Pancreas (tissue), 10 donors: ENCODE results near the gene DLX3. TPM values are rescaled to one million over a fixed set of nuclear protein-coding genes. Genes with fewer than 3 reads are reported as not detected.

ENCODE experiments used
- ATAC-seq, 4 donors: fragments of 200-7000 bp; cut with Tn5 transposase; one replicate each; pipeline versions ENCODE4 v1.8.0 to v1.9.1; 2020; ENCODE audit warnings: mild to moderate bottlenecking in 4 of 4, moderate library complexity in 4 of 4
- DNase-seq, 6 donors: peaks; one replicate each; pipeline ENCODE4 v3.0.0-alpha.2; 2020
- FAIRE-seq: peaks from 2 replicates; lab custom pipeline; 2012; peaks lifted over from hg19 to GRCh38; lab: Jason Lieb, UNC
- H3K27ac ChIP-seq, 4 donors: fragments of 200-600 bp; sonication (generic); 1 replicate in 3 of 4; 2 replicates in 1 of 4; pipeline versions ENCODE4 v1.5.0 to v1.8.0; 2020
- H3K27me3 ChIP-seq, 4 donors: fragments of 200-600 bp; one replicate each; pipeline ENCODE4 v1.8.0; 2021
- H3K36me3 ChIP-seq, 3 donors: fragments of 200-600 bp; sonication (generic) in 1 of 3; one replicate each; pipeline versions ENCODE4 v1.5.0 to v1.8.0; 2020 to 2021
- H3K4me1 ChIP-seq, 3 donors: fragments of 200-600 bp; one replicate each; pipeline ENCODE4 v1.8.0; 2021
- H3K4me3 ChIP-seq, 4 donors: fragments of 200-600 bp; sonication (generic) in 2 of 4; one replicate each; pipeline versions ENCODE4 v1.5.0 to v1.8.0; 2020 to 2021
- H3K9me3 ChIP-seq, 4 donors: fragments of 200-600 bp; one replicate each; pipeline ENCODE4 v1.8.0; 2021
- CTCF ChIP-seq, 4 donors: fragments of 200-600 bp; sonication (generic) in 3 of 4; IDR thresholded peaks; one replicate each; pipeline versions ENCODE4 v1.5.0 to v1.8.0; 2021; ENCODE audit warnings: antibody characterized with exemption in 4 of 4
- WGBS, 2 donors: extraction: QIAGEN DNeasy Blood & Tissue Kit; methylation state at CpG; one replicate each; pipeline ENCODE4 v1.1.7; 2013; 5-methylcytosine and 5-hydroxymethylcytosine counted together
- intact Hi-C, 3 donors: fragments of 100-400 bp; cut with DNase I; formaldehyde crosslinking; loops; one replicate each; pipeline versions ENCODE4 v1.11.1 to v1.14.2; 2022
- polyA plus RNA-seq, 2 donors: library from polyadenylated mRNA; stranded (reverse); fragments of 200-250 nt; gene quantifications; one replicate each; pipeline ENCODE4 v1.2.3, GENCODE V29; 2013
- total RNA-seq, 6 donors: library from RNA; stranded (reverse); fragmentation: NEBNext Ultra II Directional in 4 of 6; extraction: Animal tissue kit (Norgen Biotek cat#: 25700) in 4 of 6; gene quantifications; one replicate each; pipeline versions ENCODE4 v1.2.1 to v1.2.4, GENCODE V29; 2021 to 2023
- donor health status: healthy with polysubstance abuse.
- donor health status: DM: no; HTN: no; CAD: no; lungs with moderate emphysema.
- donor health status: DM: no; HTN: no; CAD: no.
- donor health status: control.
- donor health status: control.
- donor health status: Bipolar disorder and iron deficiency.
- donor health status: DM: yes; HTN: yes; CAD: no.
- donor health status: DM: no; HTN: no; CAD: no.
- donor health status: DM: no; HTN: no; CAD: no.
- donor health status: DM: yes; HTN: yes; CAD: no.

The DLX3 gene
- total and polyA plus RNA-seq, 8 donors = 0.09 to 0.53 (median 0.32) TPM

- WGBS, 2 donors = 61 to 74% methylated on average over 7 to 8 of the region's 8 CpGs
- Histone ChIP-seq H3K36me3 (no peaks in the 10 kb centered on the region), H3K27ac (no peak overlapping the region), H3K27me3 (no peaks in the 10 kb centered on the region), H3K4me1 (no peaks in the 10 kb centered on the region), H3K9me3 (no peaks in the 10 kb centered on the region), H3K4me3 (no peak overlapping the region)
- no peak for DNase-seq
- no peak for TF ChIP-seq CTCF (IDR thresholded peaks at IDR 0.05)
- ATAC-seq = no peak
- FAIRE-seq = no peak
- intact Hi-C loops = no loop called here
Observed at GRCh38 chr17:49946208-49946607, 48.8 kb downstream of the DLX3 start.

- H3K27me3 ChIP-seq = no peaks in the 10 kb centered on the region
- TF ChIP-seq CTCF (IDR thresholded peaks at IDR 0.05) = no peak
Observed at GRCh38 chr17:49944273-49944870, 50.7 kb downstream of the DLX3 start.

GRCh38 chr17:49942947-49943346 is 52.1 kb downstream of the DLX3 start:
- no peak for ATAC-seq
- intact Hi-C loops = no loop called here
- H3K4me3 ChIP-seq = no peak overlapping the region
- no peaks in the 10 kb centered on the region for H3K4me1 ChIP-seq
- no peaks in the 10 kb centered on the region for H3K27me3 ChIP-seq
- DNase-seq = no peak
- TF ChIP-seq CTCF (IDR thresholded peaks at IDR 0.05) = no peak
- no peak overlapping the region for H3K27ac ChIP-seq
- FAIRE-seq = no peak
- no peaks in the 10 kb centered on the region for H3K36me3 ChIP-seq
- WGBS, 2 donors = 74 to 82% methylated on average over 5 of the region's 5 CpGs
- H3K9me3 ChIP-seq = no peaks in the 10 kb centered on the region

More at GRCh38 chr17:49944273-49944870, 50.7 kb downstream of the DLX3 start:
- Histone ChIP-seq H3K27ac (no peak overlapping the region), H3K4me1 (no peaks in the 10 kb centered on the region), H3K36me3 (no peaks in the 10 kb centered on the region), H3K9me3 (no peaks in the 10 kb centered on the region), H3K4me3 (no peak overlapping the region)
- FAIRE-seq (no peak), ATAC-seq (no peak), DNase-seq (no peak)
- whole genome bisulfite sequencing, 2 donors = 34 to 35% methylated on average over 26 of the region's 26 CpGs
- intact Hi-C loops = no loop called here

- Histone ChIP-seq H3K27me3 (no peaks in the 10 kb centered on the region), H3K9me3 (no peaks in the 10 kb centered on the region), H3K27ac (no peak overlapping the region), H3K4me1 (no peaks in the 10 kb centered on the region), H3K36me3 (no peaks in the 10 kb centered on the region), H3K4me3 (no peak overlapping the region)
- ATAC-seq (no peak), FAIRE-seq (no peak), DNase-seq (no peak)
- TF ChIP-seq CTCF (IDR thresholded peaks at IDR 0.05) = no peak
- intact Hi-C loops = no loop called here
- 29 to 42% methylated on average over 10 of the region's 10 CpGs for WGBS, 2 donors
Observed at GRCh38 chr17:49941427-49941826, 53.6 kb downstream of the DLX3 start.

Other genes starting within 250 kb of the DLX3 start
- 10 to 100 TPM in 2 of 6 donors, 1 to 10 TPM in 4; 5.5 to 14.8 (median 8.5) TPM for gene FAM117A, start 231.1 kb downstream of the DLX3 start, total RNA-seq
- gene FAM117A, start 231.1 kb downstream of the DLX3 start, polyA plus RNA-seq = 10 to 100 TPM in 1 of 2 donors, 1 to 10 TPM in 1; 5.3 to 12.3 TPM
- 10 to 100 TPM; 18.9 to 31.5 (median 19.8) TPM for gene KAT7, start 206.5 kb downstream of the DLX3 start, total RNA-seq
- 10 to 100 TPM in 1 of 2 donors, 1 to 10 TPM in 1; 3.5 to 10.4 TPM for gene KAT7, start 206.5 kb downstream of the DLX3 start, polyA plus RNA-seq
- gene TAC4, start 147.2 kb downstream of the DLX3 start, total RNA-seq = not detected
- not detected for gene TAC4, start 147.2 kb downstream of the DLX3 start, polyA plus RNA-seq
- gene DLX4, start 26.0 kb downstream of the DLX3 start, total RNA-seq = under 1 TPM in 3 of 6 donors, not detected in 3; 0.16 to 0.23 (median 0.20) TPM
- under 1 TPM; 0.26 to 0.30 TPM for gene DLX4, start 26.0 kb downstream of the DLX3 start, polyA plus RNA-seq
- gene ITGA3, start 60.9 kb upstream of the DLX3 start, total RNA-seq = 10 to 100 TPM; 16.8 to 61.2 (median 23.0) TPM
- gene ITGA3, start 60.9 kb upstream of the DLX3 start, polyA plus RNA-seq = 10 to 100 TPM; 28.3 to 35.2 TPM
- 10 to 100 TPM; 15.3 to 50.0 (median 36.2) TPM for gene PDK2, start 100.1 kb upstream of the DLX3 start, total RNA-seq
- gene PDK2, start 100.1 kb upstream of the DLX3 start, polyA plus RNA-seq = 10 to 100 TPM; 26.6 to 26.8 TPM
- under 1 TPM; 0.09 to 0.90 (median 0.33) TPM for gene SAMD14, start 134.9 kb upstream of the DLX3 start, total RNA-seq
- 1 to 10 TPM in 1 of 2 donors, under 1 TPM in 1; 0.80 to 1.3 TPM for gene SAMD14, start 134.9 kb upstream of the DLX3 start, polyA plus RNA-seq
- 10 to 100 TPM; 13.5 to 34.6 (median 17.7) TPM for gene PPP1R9B, start 155.5 kb upstream of the DLX3 start, total RNA-seq
- 10 to 100 TPM; 14.3 to 29.2 TPM for gene PPP1R9B, start 155.5 kb upstream of the DLX3 start, polyA plus RNA-seq
- gene SGCA, start 170.8 kb upstream of the DLX3 start, total RNA-seq = 1 to 10 TPM in 2 of 6 donors, under 1 TPM in 1, not detected in 3; 0.31 to 1.1 (median 1.0) TPM
- gene SGCA, start 170.8 kb upstream of the DLX3 start, polyA plus RNA-seq = 1 to 10 TPM; 1.7 to 3.0 TPM
- 100 to 1,000 TPM in 2 of 6 donors, 10 to 100 TPM in 3, 1 to 10 TPM in 1; 9.0 to 875 (median 36.6) TPM for gene COL1A1, start 206.4 kb upstream of the DLX3 start, total RNA-seq
- 10 to 100 TPM; 10.4 to 22.2 TPM for gene COL1A1, start 206.4 kb upstream of the DLX3 start, polyA plus RNA-seq